GM12892 (cell line): ENCODE measurements around the gene LYVE1.

Experiments used
- POLR2A ChIP-seq: IDR thresholded peaks from 2 replicates; pipeline ENCODE4 v1.6.1; 2011; ENCODE audit warnings: low read depth, low read length, control low read depth
- POLR2AphosphoS5 ChIP-seq: IDR thresholded peaks from 2 replicates; pipeline ENCODE4 v1.6.1; 2011; ENCODE audit warnings: low read depth, low read length, control low read depth

DNA sequence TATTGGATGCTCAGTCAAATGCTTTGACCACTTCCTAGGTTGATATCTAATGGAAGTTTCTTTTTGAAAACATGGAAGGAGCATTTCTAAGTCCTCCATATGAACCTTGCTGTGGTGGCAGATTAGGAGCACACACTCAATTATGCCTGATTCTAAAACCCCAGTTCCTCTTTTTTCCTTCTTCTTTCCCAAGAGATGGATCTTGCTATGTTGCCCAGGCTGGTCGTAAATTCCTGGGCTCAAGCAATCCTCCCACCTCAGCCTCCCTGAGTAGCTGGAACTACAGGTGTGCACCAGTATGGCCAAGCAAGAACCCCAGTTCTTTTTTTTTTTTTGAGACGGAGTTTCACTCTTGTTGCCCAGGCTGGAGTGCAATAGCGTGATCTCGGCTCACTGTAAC is 3.0 kb downstream of the LYVE1 start:
- TF ChIP-seq POLR2A, result no peak
- no peak for TF ChIP-seq POLR2AphosphoS5
